ENCODE measurements around the gene HSPG2. TPM values are rescaled to one million over a fixed set of nuclear protein-coding genes. Genes with fewer than 3 reads are reported as not detected.
"Not testable (repeated sequence)": the region's sequence is repeated elsewhere in the genome, so short reads cannot be mapped to it uniquely, and the experiment has no call there.

Gene HSPG2
- total RNA-seq, 1 donor from 2014 or later: 152 TPM

GRCh38 chr1:21786640-21787039, 150.5 kb downstream of the HSPG2 start:
- H3K9ac ChIP-seq (ENCODE audit: low read depth in 1 of 3, low read length in 3 of 3): no peak overlapping the region
- H3K9me3 ChIP-seq (ENCODE audit: control insufficient read depth in 3 of 3, low read length in 3 of 3): no peaks in the 10 kb centered on the region
- no peaks in the 10 kb centered on the region for H3K36me3 ChIP-seq (ENCODE audit: control insufficient read depth in 3 of 3, insufficient read depth in 3 of 3, low read length in 3 of 3)
- H3K4me3 ChIP-seq (ENCODE audit: low read length in 3 of 3): no peak overlapping the region
- no peaks in the 10 kb centered on the region for H3K27me3 ChIP-seq (ENCODE audit: control insufficient read depth in 3 of 3, insufficient read depth in 3 of 3, low read length in 3 of 3)
- H3K4me1 ChIP-seq (ENCODE audit: control insufficient read depth in 3 of 3, insufficient read depth in 3 of 3, low read length in 3 of 3): peaks cover 6 to 17% (median 9%) of the 10 kb centered on the region in 3 donors
- H3K27ac ChIP-seq (ENCODE audit: low read depth, low read length): no peak overlapping the region

- H3K9me3 ChIP-seq (ENCODE audit: control insufficient read depth in 3 of 3, low read length in 3 of 3); H3K27ac ChIP-seq (ENCODE audit: low read depth, low read length); H3K27me3 ChIP-seq (ENCODE audit: control insufficient read depth in 3 of 3, insufficient read depth in 3 of 3, low read length in 3 of 3); H3K4me3 ChIP-seq (ENCODE audit: low read length in 3 of 3); H3K36me3 ChIP-seq (ENCODE audit: control insufficient read depth in 3 of 3, insufficient read depth in 3 of 3, low read length in 3 of 3); H3K9ac ChIP-seq (ENCODE audit: low read depth in 1 of 3, low read length in 3 of 3): not testable (repeated sequence)
- H3K4me1 ChIP-seq (ENCODE audit: control insufficient read depth in 3 of 3, insufficient read depth in 3 of 3, low read length in 3 of 3): peaks cover 10 to 20% (median 13%) of the 10 kb centered on the region in 3 donors
Measured at GRCh38 chr1:21785764-21786163, 151.3 kb downstream of the HSPG2 start.

GRCh38 chr1:21783679-21784603, 153.2 kb downstream of the HSPG2 start:
- Histone ChIP-seq H3K27me3 (ENCODE audit: control insufficient read depth in 3 of 3, insufficient read depth in 3 of 3, low read length in 3 of 3) (no peaks in the 10 kb centered on the region), H3K4me1 (ENCODE audit: control insufficient read depth in 3 of 3, insufficient read depth in 3 of 3, low read length in 3 of 3) (peaks cover 10 to 20% (median 16%) of the 10 kb centered on the region in 3 donors), H3K27ac (ENCODE audit: low read depth, low read length) (peak overlapping the region; percentile 100), H3K36me3 (ENCODE audit: control insufficient read depth in 3 of 3, insufficient read depth in 3 of 3, low read length in 3 of 3) (no peaks in the 10 kb centered on the region), H3K4me3 (ENCODE audit: low read length in 3 of 3) (peak overlapping the region; percentile 85 to 100 (median 99)), H3K9ac (ENCODE audit: low read depth in 1 of 3, low read length in 3 of 3) (peak overlapping the region; percentile 100), H3K9me3 (ENCODE audit: control insufficient read depth in 3 of 3, low read length in 3 of 3) (no peaks in the 10 kb centered on the region)

GRCh38 chr1:21782868-21783678, 154.0 kb downstream of the HSPG2 start, which contains the start of gene USP48:
Gene USP48 (minus strand): TSS chr1:21783149. CDS start chr1:21782957, 192 bp downstream.
- Histone ChIP-seq H3K27ac (ENCODE audit: low read depth, low read length) (peak within 1 kb of the TSS; percentile 100), H3K9me3 (ENCODE audit: control insufficient read depth in 3 of 3, low read length in 3 of 3) (no peaks in the 10 kb centered on the region), H3K36me3 (ENCODE audit: control insufficient read depth in 3 of 3, insufficient read depth in 3 of 3, low read length in 3 of 3) (no peaks in the 10 kb centered on the region), H3K9ac (ENCODE audit: low read depth in 1 of 3, low read length in 3 of 3) (peak within 1 kb of the TSS; percentile 100), H3K4me1 (ENCODE audit: control insufficient read depth in 3 of 3, insufficient read depth in 3 of 3, low read length in 3 of 3) (peaks cover 10 to 20% (median 16%) of the 10 kb centered on the region in 3 donors), H3K4me3 (ENCODE audit: low read length in 3 of 3) (peak within 1 kb of the TSS; percentile 96 to 100 (median 99)), H3K27me3 (ENCODE audit: control insufficient read depth in 3 of 3, insufficient read depth in 3 of 3, low read length in 3 of 3) (no peaks in the 10 kb centered on the region)

DNA sequence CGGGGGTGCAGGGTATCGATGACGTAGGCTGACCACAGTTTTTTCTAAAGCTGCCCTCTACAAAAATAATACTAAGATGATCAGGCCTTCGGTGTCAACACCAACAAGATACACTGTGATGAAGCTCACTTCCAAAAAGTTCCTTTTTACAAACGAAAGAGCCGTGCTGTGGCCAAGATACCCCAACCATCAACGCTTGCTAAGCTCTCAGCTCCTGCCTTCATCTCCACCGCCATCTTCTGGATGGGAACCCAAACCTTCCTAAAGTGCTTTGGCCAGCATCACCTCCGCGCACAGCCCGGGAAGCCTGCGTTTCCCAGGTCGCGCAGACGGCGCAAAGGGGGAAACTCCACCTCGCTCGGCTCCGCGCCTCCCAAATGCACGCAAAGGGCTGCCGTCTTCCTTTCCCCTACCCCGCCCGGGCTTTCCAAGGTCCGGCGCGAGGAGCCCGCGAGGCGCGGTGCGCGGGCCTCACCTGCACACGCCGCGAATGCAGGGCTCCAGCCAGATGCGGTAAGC, 154.7 kb downstream of the HSPG2 start:
- Histone ChIP-seq H3K4me3 (ENCODE audit: low read length in 3 of 3) (peak overlapping the region; percentile 96 to 100 (median 99)), H3K4me1 (ENCODE audit: control insufficient read depth in 3 of 3, insufficient read depth in 3 of 3, low read length in 3 of 3) (peaks cover 10 to 20% (median 16%) of the 10 kb centered on the region in 3 donors), H3K27me3 (ENCODE audit: control insufficient read depth in 3 of 3, insufficient read depth in 3 of 3, low read length in 3 of 3) (no peaks in the 10 kb centered on the region), H3K27ac (ENCODE audit: low read depth, low read length) (peak overlapping the region; percentile 100), H3K36me3 (ENCODE audit: control insufficient read depth in 3 of 3, insufficient read depth in 3 of 3, low read length in 3 of 3) (no peaks in the 10 kb centered on the region), H3K9ac (ENCODE audit: low read depth in 1 of 3, low read length in 3 of 3) (peak overlapping the region; percentile 91 to 100 (median 100)), H3K9me3 (ENCODE audit: control insufficient read depth in 3 of 3, low read length in 3 of 3) (no peaks in the 10 kb centered on the region)

DNA sequence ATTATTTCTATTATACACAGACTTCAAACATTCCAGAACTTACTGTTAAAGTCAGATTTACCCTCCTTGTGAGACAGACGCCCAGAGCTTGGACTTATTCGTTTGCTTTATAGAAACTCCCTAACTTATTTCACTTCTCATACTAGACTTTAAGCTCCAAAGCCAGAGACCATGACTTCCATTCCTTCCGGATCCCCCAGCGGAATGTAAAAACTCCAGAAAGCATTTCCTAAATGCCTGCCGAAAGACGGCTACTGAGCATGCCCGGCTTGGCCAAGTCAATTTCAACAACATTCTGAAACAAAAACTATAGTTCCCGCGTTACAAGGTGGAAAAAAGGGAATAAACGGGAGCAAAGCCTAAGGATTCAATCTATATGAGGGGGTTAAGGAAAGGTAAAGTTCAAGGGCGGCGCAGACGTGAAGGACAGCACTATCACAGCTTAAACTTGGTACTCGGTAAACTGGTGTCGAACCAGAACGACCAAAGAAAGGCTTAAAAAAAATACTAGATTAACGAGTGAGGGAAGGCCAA, 155.2 kb downstream of the HSPG2 start:
- peaks cover 10 to 20% (median 16%) of the 10 kb centered on the region in 3 donors for H3K4me1 ChIP-seq (ENCODE audit: control insufficient read depth in 3 of 3, insufficient read depth in 3 of 3, low read length in 3 of 3)
- H3K36me3 ChIP-seq (ENCODE audit: control insufficient read depth in 3 of 3, insufficient read depth in 3 of 3, low read length in 3 of 3): no peaks in the 10 kb centered on the region
- H3K4me3 ChIP-seq (ENCODE audit: low read length in 3 of 3): peak overlapping the region; percentile 96 to 100 (median 99)
- H3K27me3 ChIP-seq (ENCODE audit: control insufficient read depth in 3 of 3, insufficient read depth in 3 of 3, low read length in 3 of 3): no peaks in the 10 kb centered on the region
- peak overlapping the region; percentile 100 for H3K27ac ChIP-seq (ENCODE audit: low read depth, low read length)
- no peaks in the 10 kb centered on the region for H3K9me3 ChIP-seq (ENCODE audit: control insufficient read depth in 3 of 3, low read length in 3 of 3)
- H3K9ac ChIP-seq (ENCODE audit: low read depth in 1 of 3, low read length in 3 of 3): peak overlapping the region; percentile 91 to 100 (median 100)

DNA sequence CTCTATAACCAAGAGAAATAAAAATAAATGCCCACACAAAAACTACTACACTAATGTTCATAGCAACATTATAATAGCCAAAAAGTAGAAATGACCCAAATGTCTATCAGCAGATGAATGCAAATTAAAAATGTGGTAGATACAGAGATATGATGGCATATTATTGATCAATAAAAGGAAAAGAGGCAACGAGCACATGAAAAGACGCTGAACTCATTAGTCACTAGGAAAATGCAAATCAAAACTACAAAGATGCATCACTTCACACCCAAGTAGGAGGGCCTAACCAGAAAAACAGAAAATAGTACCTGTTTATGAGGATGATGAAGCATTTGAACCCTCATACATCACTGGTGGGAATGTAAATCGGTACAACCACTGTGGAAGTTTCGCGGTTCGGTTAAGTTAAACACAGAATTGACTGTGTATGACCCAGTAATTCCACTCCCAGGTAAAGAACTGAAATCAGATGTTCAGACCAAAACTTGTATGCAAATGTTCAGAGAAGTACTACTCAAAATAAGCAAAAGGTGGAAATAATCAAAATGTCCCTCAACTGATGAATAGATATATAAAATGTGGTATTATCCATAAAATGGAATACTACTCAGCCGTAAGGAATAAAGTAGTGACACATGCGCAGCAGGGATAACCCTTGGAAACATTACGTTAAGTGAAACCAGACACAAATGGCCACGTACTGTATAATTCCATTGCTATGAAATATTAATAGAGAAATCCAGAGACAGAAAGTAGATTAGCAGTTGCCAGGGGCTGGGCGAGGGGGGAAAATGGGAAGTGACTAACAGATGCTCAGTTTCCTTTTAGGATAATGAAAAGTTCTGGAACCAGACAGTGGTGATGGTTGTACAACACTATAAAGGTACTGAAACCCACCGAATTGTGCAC, 157.2 kb downstream of the HSPG2 start:
- H3K27me3 ChIP-seq (ENCODE audit: control insufficient read depth in 3 of 3, insufficient read depth in 3 of 3, low read length in 3 of 3): no peaks in the 10 kb centered on the region
- H3K4me1 ChIP-seq (ENCODE audit: control insufficient read depth in 3 of 3, insufficient read depth in 3 of 3, low read length in 3 of 3): peaks cover 12 to 20% (median 16%) of the 10 kb centered on the region in 3 donors
- no peaks in the 10 kb centered on the region for H3K36me3 ChIP-seq (ENCODE audit: control insufficient read depth in 3 of 3, insufficient read depth in 3 of 3, low read length in 3 of 3)
- H3K27ac ChIP-seq (ENCODE audit: low read depth, low read length): no peak overlapping the region
- H3K4me3 ChIP-seq (ENCODE audit: low read length in 3 of 3): no peak overlapping the region
- no peaks in the 10 kb centered on the region for H3K9me3 ChIP-seq (ENCODE audit: control insufficient read depth in 3 of 3, low read length in 3 of 3)
- no peak overlapping the region for H3K9ac ChIP-seq (ENCODE audit: low read depth in 1 of 3, low read length in 3 of 3)

DNA sequence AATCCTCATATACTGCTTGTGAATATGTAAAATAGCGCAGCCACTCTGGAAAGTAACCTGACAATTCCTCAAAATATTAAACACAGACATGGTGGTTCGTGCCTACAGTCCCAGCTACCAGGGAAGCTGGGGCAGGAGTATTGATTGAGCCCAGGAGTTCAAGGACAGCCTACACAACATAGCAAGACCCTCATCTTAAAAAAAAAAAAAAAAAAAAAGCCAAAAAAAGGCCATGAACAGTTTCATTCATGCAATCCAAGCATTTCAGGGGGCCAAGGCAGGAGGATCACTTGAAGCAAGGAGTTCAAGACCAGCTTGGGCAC, 158.7 kb downstream of the HSPG2 start:
- Histone ChIP-seq H3K4me1 (ENCODE audit: control insufficient read depth in 3 of 3, insufficient read depth in 3 of 3, low read length in 3 of 3) (peaks cover 9 to 17% (median 12%) of the 10 kb centered on the region in 3 donors), H3K27me3 (ENCODE audit: control insufficient read depth in 3 of 3, insufficient read depth in 3 of 3, low read length in 3 of 3) (no peaks in the 10 kb centered on the region)

GRCh38 chr1:21776925-21777324, 160.2 kb downstream of the HSPG2 start:
- H3K4me3 ChIP-seq (ENCODE audit: low read length in 3 of 3); H3K27me3 ChIP-seq (ENCODE audit: control insufficient read depth in 3 of 3, insufficient read depth in 3 of 3, low read length in 3 of 3); H3K9ac ChIP-seq (ENCODE audit: low read depth in 1 of 3, low read length in 3 of 3); H3K36me3 ChIP-seq (ENCODE audit: control insufficient read depth in 3 of 3, insufficient read depth in 3 of 3, low read length in 3 of 3); H3K9me3 ChIP-seq (ENCODE audit: control insufficient read depth in 3 of 3, low read length in 3 of 3); H3K27ac ChIP-seq (ENCODE audit: low read depth, low read length): not testable (repeated sequence)
- H3K4me1 ChIP-seq (ENCODE audit: control insufficient read depth in 3 of 3, insufficient read depth in 3 of 3, low read length in 3 of 3): peaks cover 5 to 10% (median 7%) of the 10 kb centered on the region in 3 donors

More for the DNA sequence above, 158.7 kb downstream of the HSPG2 start:
- Histone ChIP-seq H3K27ac (ENCODE audit: low read depth, low read length) (no peak overlapping the region), H3K9ac (ENCODE audit: low read depth in 1 of 3, low read length in 3 of 3) (no peak overlapping the region), H3K36me3 (ENCODE audit: control insufficient read depth in 3 of 3, insufficient read depth in 3 of 3, low read length in 3 of 3) (no peaks in the 10 kb centered on the region), H3K9me3 (ENCODE audit: control insufficient read depth in 3 of 3, low read length in 3 of 3) (no peaks in the 10 kb centered on the region), H3K4me3 (ENCODE audit: low read length in 3 of 3) (no peak overlapping the region)
